ENCODE results near the gene PPP2R5C. TPM values are rescaled to one million over a fixed set of nuclear protein-coding genes. Genes with fewer than 3 reads are reported as not detected.

The PPP2R5C gene
- total and polyA plus RNA-seq, 9 of the 15 experiments (the other 6 are each of a cell fraction or from before 2014, with no cell fraction given): 284 to 617 (median 395) TPM

DNA sequence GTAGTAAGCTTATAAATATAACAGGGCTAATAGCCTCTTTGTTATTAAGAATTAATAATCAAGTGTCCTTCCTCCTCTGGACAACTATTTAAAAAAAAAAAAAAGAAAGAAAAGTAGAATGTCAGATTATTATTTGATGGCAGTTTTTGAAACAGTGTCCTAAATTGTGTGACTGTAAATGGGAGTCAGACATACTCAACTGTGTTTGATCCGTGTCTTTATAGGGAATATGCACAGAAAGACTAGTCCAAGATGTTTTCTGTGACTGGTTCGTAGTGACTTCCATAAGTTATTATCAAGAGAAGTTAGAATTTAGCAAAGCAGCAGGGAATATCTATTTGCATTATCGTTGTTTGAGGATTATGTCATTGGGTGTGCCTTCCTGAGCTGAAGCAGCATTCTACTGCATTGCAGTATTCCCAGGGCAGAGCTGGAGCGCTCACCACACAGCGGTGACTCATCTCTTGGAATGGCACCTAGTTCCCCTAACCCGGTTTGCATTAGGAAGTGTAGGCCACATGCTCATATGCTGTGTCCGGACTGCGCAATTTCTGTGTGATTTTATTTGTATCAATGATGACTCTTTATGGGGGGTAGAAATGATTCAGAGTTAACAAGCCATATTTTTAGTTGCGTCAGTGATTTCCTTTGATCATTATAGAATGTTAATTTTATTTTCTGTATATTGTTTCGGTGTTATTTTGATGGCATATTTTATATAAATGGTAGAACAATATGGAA lies 210.8 kb downstream of the PPP2R5C start (continued):
- TF ChIP-seq TEAD4 (IDR thresholded peaks at IDR 0.05; ENCODE audit: low read length) (peak; percentile 29; the same call in 1 of the 2 replicates), TEAD4 (CRISPR knock-in tag; IDR thresholded peaks at IDR 0.05; ENCODE audit: borderline replicate concordance) (no peak), COPS2 (conservative IDR thresholded peaks at IDR 0.05) (no peak), L3MBTL2 (IDR thresholded peaks at IDR 0.05) (no peak), SOX6 (IDR thresholded peaks at IDR 0.05) (no peak), BDP1 (IDR thresholded peaks at IDR 0.05; ENCODE audit: insufficient read depth, insufficient read length) (no peak), SMAD1 (IDR thresholded peaks at IDR 0.05; ENCODE audit: low read depth, low read length, partially characterized antibody) (no peak), EP400 (IDR thresholded peaks at IDR 0.05) (peak; percentile 65; the same call in 1 of the 2 replicates), ZNF507 (tag; conservative IDR thresholded peaks at IDR 0.05) (no peak), PRPF4 (IDR thresholded peaks at IDR 0.05; ENCODE audit: insufficient read depth, low read depth, low read length, poor library complexity, severe bottlenecking) (no peak), FOXK2 (conservative IDR thresholded peaks at IDR 0.05 in 1 of 2, IDR thresholded peaks at IDR 0.05 in 1 of 2; ENCODE audit: low read depth in 2 of 2) (no peak), CEBPG (CRISPR knock-in tag; IDR thresholded peaks at IDR 0.05) (no peak), CEBPG (tag; conservative IDR thresholded peaks at IDR 0.05 in 1 of 2, IDR thresholded peaks at IDR 0.05 in 1 of 2) (0 out of 4 replicates have a peak, but pooled peaks have one; percentile 13 to 29), TAF15 (IDR thresholded peaks at IDR 0.05; ENCODE audit: low read depth, low read length) (no peak), ZNF239 (CRISPR knock-in tag; IDR thresholded peaks at IDR 0.05) (no peak), ETS2 (tag; IDR thresholded peaks at IDR 0.05; ENCODE audit: borderline replicate concordance, poor library complexity, severe bottlenecking) (no peak), MCM7 (IDR thresholded peaks at IDR 0.05) (no peak), ZBTB17 (CRISPR knock-in tag; IDR thresholded peaks at IDR 0.05) (no peak)
- TF ChIP-seq, protein P1, sequence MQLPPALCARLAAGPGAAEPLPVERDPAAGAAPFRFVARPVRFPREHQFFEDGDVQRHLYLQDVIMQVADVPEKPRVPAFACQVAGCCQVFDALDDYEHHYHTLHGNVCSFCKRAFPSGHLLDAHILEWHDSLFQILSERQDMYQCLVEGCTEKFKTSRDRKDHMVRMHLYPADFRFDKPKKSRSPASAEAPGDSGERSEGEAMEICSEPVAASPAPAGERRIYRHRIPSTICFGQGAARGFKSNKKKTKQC (CRISPR knock-in tag; IDR thresholded peaks at IDR 0.05): no peak
- TF ChIP-seq, protein P2, sequence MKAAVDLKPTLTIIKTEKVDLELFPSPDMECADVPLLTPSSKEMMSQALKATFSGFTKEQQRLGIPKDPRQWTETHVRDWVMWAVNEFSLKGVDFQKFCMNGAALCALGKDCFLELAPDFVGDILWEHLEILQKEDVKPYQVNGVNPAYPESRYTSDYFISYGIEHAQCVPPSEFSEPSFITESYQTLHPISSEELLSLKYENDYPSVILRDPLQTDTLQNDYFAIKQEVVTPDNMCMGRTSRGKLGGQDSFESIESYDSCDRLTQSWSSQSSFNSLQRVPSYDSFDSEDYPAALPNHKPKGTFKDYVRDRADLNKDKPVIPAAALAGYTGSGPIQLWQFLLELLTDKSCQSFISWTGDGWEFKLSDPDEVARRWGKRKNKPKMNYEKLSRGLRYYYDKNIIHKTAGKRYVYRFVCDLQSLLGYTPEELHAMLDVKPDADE (conservative IDR thresholded peaks at IDR 0.05; ENCODE audit: control insufficient read depth, low read depth, low read length): no peak
- TF ChIP-seq, protein P3, sequence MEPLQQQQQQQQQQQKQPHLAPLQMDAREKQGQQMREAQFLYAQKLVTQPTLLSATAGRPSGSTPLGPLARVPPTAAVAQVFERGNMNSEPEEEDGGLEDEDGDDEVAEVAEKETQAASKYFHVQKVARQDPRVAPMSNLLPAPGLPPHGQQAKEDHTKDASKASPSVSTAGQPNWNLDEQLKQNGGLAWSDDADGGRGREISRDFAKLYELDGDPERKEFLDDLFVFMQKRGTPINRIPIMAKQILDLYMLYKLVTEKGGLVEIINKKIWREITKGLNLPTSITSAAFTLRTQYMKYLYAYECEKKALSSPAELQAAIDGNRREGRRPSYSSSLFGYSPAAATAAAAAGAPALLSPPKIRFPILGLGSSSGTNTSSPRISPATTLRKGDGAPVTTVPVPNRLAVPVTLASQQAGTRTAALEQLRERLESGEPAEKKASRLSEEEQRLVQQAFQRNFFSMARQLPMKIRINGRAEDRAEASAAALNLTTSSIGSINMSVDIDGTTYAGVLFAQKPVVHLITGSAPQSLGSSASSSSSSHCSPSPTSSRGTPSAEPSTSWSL (CRISPR knock-in tag; IDR thresholded peaks at IDR 0.05; ENCODE audit: borderline replicate concordance): no peak
- TF ChIP-seq, protein P4, sequence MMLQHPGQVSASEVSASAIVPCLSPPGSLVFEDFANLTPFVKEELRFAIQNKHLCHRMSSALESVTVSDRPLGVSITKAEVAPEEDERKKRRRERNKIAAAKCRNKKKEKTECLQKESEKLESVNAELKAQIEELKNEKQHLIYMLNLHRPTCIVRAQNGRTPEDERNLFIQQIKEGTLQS (IDR thresholded peaks at IDR 0.05): peak; percentile 95
- TF ChIP-seq, protein P4 (CRISPR knock-in tag; conservative IDR thresholded peaks at IDR 0.05): no peak
